ENCODE results near the gene SHBG. TPM values are rescaled to one million over a fixed set of nuclear protein-coding genes. Genes with fewer than 3 reads are reported as not detected.

The SHBG gene
- total RNA-seq, 1 experiment from 2014 or later, result not detected

- TF ChIP-seq EZH2phosphoT487 (IDR thresholded peaks at IDR 0.05; ENCODE audit: borderline replicate concordance), result no peak
- no peak for TF ChIP-seq CTCF (IDR thresholded peaks at IDR 0.05 in 2 of 3, conservative IDR thresholded peaks at IDR 0.05 in 1 of 3; ENCODE audit: borderline replicate concordance in 1 of 3, insufficient read depth in 1 of 3, low read depth in 2 of 3, low read length in 2 of 3)
- no peak for TF ChIP-seq POLR2A (IDR thresholded peaks at IDR 0.05; ENCODE audit: borderline replicate concordance, extremely low read depth, insufficient read depth, insufficient read length)
- no peak for TF ChIP-seq TCF7L2 (IDR thresholded peaks at IDR 0.05; ENCODE audit: borderline replicate concordance, extremely low read depth, insufficient read depth, insufficient read length)
- TF ChIP-seq SP1 (IDR thresholded peaks at IDR 0.05; ENCODE audit: low read depth), result no peak
- TF ChIP-seq EGR1 (IDR thresholded peaks at IDR 0.05; ENCODE audit: low read depth), result no peak
- no peak for TF ChIP-seq FOSL1 (IDR thresholded peaks at IDR 0.05; ENCODE audit: low read depth)
Observed at GRCh38 chr17:7610641-7611040, 19.3 kb upstream of the SHBG start (continued).

- no peak overlapping the region for H2AFZ ChIP-seq (ENCODE audit: low read depth, low read length, poor library complexity, severe bottlenecking)
- no peak overlapping the region for H3K4me2 ChIP-seq (ENCODE audit: low read length)
- peaks cover 73% of the 10 kb centered on the region for H3K79me2 ChIP-seq (ENCODE audit: insufficient read depth, low read length)
- ChIA-PET POLR2A (no interaction called here), CTCF (no interaction called here), RAD21 (ENCODE audit: low non-redundant PET in 1 of 2, low total read pairs in 2 of 2, uncharacterized antibody in 2 of 2, unreplicated experiment in 2 of 2) (no interaction called here)
- H3K4me3 ChIP-seq (replicated peaks in 1 of 2; ENCODE audit: low read depth in 1 of 2, low read length in 2 of 2), result no peak overlapping the region
- intact Hi-C loops (cut with micrococcal nuclease), result no loop called here
- no peaks in the 10 kb centered on the region for H3K9me2 ChIP-seq (ENCODE audit: insufficient read depth)
- 0 out of 2 replicates have a peak, but pooled peaks cover 3% of the 10 kb centered on the region for H4K20me1 ChIP-seq (ENCODE audit: insufficient read depth)
- TF ChIP-seq, protein P1, sequence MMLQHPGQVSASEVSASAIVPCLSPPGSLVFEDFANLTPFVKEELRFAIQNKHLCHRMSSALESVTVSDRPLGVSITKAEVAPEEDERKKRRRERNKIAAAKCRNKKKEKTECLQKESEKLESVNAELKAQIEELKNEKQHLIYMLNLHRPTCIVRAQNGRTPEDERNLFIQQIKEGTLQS (IDR thresholded peaks at IDR 0.05), result no peak
- TF ChIP-seq REST (IDR thresholded peaks at IDR 0.05; ENCODE audit: low read depth) (no peak), EGR1 (IDR thresholded peaks at IDR 0.05; ENCODE audit: low read depth) (no peak), FOSL1 (IDR thresholded peaks at IDR 0.05; ENCODE audit: low read depth) (no peak), TCF7L2 (IDR thresholded peaks at IDR 0.05; ENCODE audit: borderline replicate concordance, extremely low read depth, insufficient read depth, insufficient read length) (no peak)
- no peaks in the 10 kb centered on the region for H3K9me3 ChIP-seq (ENCODE audit: control insufficient read depth in 1 of 2, insufficient read depth in 1 of 2, low read depth in 1 of 2, low read length in 2 of 2)
- H3K9ac ChIP-seq (ENCODE audit: low read length), result no peak overlapping the region
- H3K27me3 ChIP-seq (ENCODE audit: insufficient read depth, low read length), result no peaks in the 10 kb centered on the region
- DNase-seq (ENCODE audit: low read depth, low spot score), result no peak
- peaks cover 7 to 17% of the 10 kb centered on the region in 2 experiments for H3K36me3 ChIP-seq (ENCODE audit: control insufficient read depth in 1 of 2, insufficient read depth in 2 of 2, low read length in 2 of 2)
- no peak for ATAC-seq
- H3K27ac ChIP-seq (ENCODE audit: low read depth, low read length), result no peak overlapping the region
- H3K4me1 ChIP-seq (ENCODE audit: control insufficient read depth in 1 of 2, insufficient read depth in 2 of 2, low read length in 2 of 2), result peaks cover 12 to 22% of the 10 kb centered on the region in 2 experiments
- no TSS peak for BruUV-seq (replicated peaks)
Observed at GRCh38 chr17:7611635-7612293, 18.2 kb upstream of the SHBG start.
